K562 (cell line): ENCODE measurements around the gene NKX2-2. TPM values are rescaled to one million over a fixed set of nuclear protein-coding genes. Genes with fewer than 3 reads are reported as not detected.

ENCODE experiments used
- ATAC-seq: fragments of 200-7000 bp; cut with Tn5 transposase; 3 replicates; pipeline ENCODE4 v1.9.1; 2020; ENCODE audit warnings: moderate library complexity
- BruUV-seq: library from RNA; stranded (reverse); fragments of 400-500 nt; replicated peaks from 2 replicates; lab custom pipeline; 2021; lab: Mats Ljungman, UMichigan
- CTCF ChIA-PET: fragments of 300-600 bp; formaldehyde crosslinking; extraction: SDS; loops from one replicate; lab custom pipeline; 2021; ENCODE audit warnings: low intra/inter-chr PET ratio; lab: Yijun Ruan, JAX
- POLR2A ChIA-PET: fragments of 300-600, 350-650 bp; sonication (Branson Sonifier 250); formaldehyde crosslinking; extraction: SDS; loops from one replicate; lab custom pipeline; 2021; ENCODE audit warnings: antibody characterized with exemption, inconsistent platforms; lab: Yijun Ruan, JAX
- DNase-seq, 4 experiments: peaks; one replicate each; pipeline versions ENCODE4 v3.0.0 to v3.0.0-alpha.2; 2011 to 2018; ENCODE audit warnings: low spot score in 3 of 4, mixed read lengths in 3 of 4; ENCODE audit errors: extremely low read depth in 1 of 4
- FAIRE-seq: peaks from 2 replicates; lab custom pipeline; 2011; peaks lifted over from hg19 to GRCh38; lab: Jason Lieb, UNC
- H2AFZ ChIP-seq: 2 replicates; pipeline ENCODE4 v1.6.0; 2011; ENCODE audit warnings: low read depth, low read length, control low read depth, inconsistent platforms
- H3K27ac ChIP-seq: fragments of 200-600 bp; 3 replicates; pipeline ENCODE4 v1.8.0; 2011; ENCODE audit warnings: low read depth, mild to moderate bottlenecking, control low read depth, inconsistent platforms, low read length, moderate library complexity, mixed read lengths; ENCODE audit errors: extremely low read depth
- H3K27me3 ChIP-seq, 2 experiments: fragments of 300-600 bp in 1 of 2; 2 replicates in 1 of 2; 3 replicates in 1 of 2; pipeline versions ENCODE4 v1.6.0 to v1.8.0; 2011; ENCODE audit warnings: inconsistent platforms in 2 of 2, low read length in 2 of 2, mild to moderate bottlenecking in 1 of 2, mixed read lengths in 1 of 2, moderate library complexity in 1 of 2; ENCODE audit not compliant: control insufficient read depth in 2 of 2, insufficient read depth in 2 of 2
- H3K36me3 ChIP-seq: fragments of 300-600 bp; 3 replicates; pipeline ENCODE4 v1.8.0; 2011; ENCODE audit warnings: mild to moderate bottlenecking, low read length, inconsistent platforms; ENCODE audit not compliant: control insufficient read depth, insufficient read depth
- H3K4me1 ChIP-seq, 2 experiments: fragments of 200-600 bp in 1 of 2; replicated peaks in 1 of 2; 2 replicates in 1 of 2; 3 replicates in 1 of 2; pipeline versions ENCODE4 v1.5.1 to v1.8.0; 2011; ENCODE audit warnings: inconsistent platforms in 2 of 2, low read length in 2 of 2, mild to moderate bottlenecking in 1 of 2, mixed read lengths in 1 of 2, moderate library complexity in 1 of 2; ENCODE audit not compliant: control insufficient read depth in 2 of 2, insufficient read depth in 2 of 2
- H3K4me2 ChIP-seq: 2 replicates; pipeline ENCODE4 v1.6.1; 2011; ENCODE audit warnings: low read length, control low read depth, inconsistent platforms, mixed read lengths; ENCODE audit not compliant: insufficient read depth
- H3K4me3 ChIP-seq: fragments of 200-600 bp; sonication (generic), shearing (Covaris generic); 2 replicates; pipeline ENCODE4 v1.5.1; 2016; ENCODE audit warnings: control low read depth, inconsistent platforms
- H3K79me2 ChIP-seq: fragments of 200-600 bp; 3 replicates; pipeline ENCODE4 v1.8.0; 2011; ENCODE audit warnings: low read length, inconsistent platforms; ENCODE audit not compliant: control insufficient read depth, insufficient read depth
- H3K9ac ChIP-seq, 2 experiments: 2 replicates each; pipeline versions ENCODE4 v1.6.0 to v1.6.1; 2011; ENCODE audit warnings: low read depth in 2 of 2, low read length in 2 of 2, control low read depth in 1 of 2, inconsistent platforms in 1 of 2, mild to moderate bottlenecking in 1 of 2, mixed read lengths in 1 of 2; ENCODE audit not compliant: insufficient read depth in 1 of 2
- H3K9me1 ChIP-seq: one replicate; pipeline ENCODE4 v1.6.0; 2011; ENCODE audit warnings: inconsistent platforms, mild to moderate bottlenecking, low read length, moderate library complexity; ENCODE audit not compliant: control insufficient read depth, insufficient read depth
- H3K9me3 ChIP-seq: replicated peaks from 2 replicates; pipeline ENCODE4 v1.5.1; 2011; ENCODE audit warnings: low read depth, low read length, inconsistent platforms; ENCODE audit not compliant: control insufficient read depth, insufficient read depth
- H4K20me1 ChIP-seq: replicated peaks from 2 replicates; pipeline ENCODE4 v1.6.1; 2011; ENCODE audit warnings: low read length, inconsistent platforms, mixed read lengths; ENCODE audit not compliant: control insufficient read depth, insufficient read depth
- COPS2 ChIP-seq: fragments of 450-650 bp; conservative IDR thresholded peaks from 2 replicates; pipeline ENCODE4 v1.6.1; 2016; ENCODE audit warnings: mild to moderate bottlenecking, moderate library complexity
- HDAC1 ChIP-seq, 2 experiments: fragments of 450-650 bp; IDR thresholded peaks; 2 replicates each; pipeline ENCODE4 v1.6.1; 2016 to 2017; ENCODE audit warnings: inconsistent platforms in 1 of 2, mild to moderate bottlenecking in 1 of 2, moderate library complexity in 1 of 2
- ILK ChIP-seq: fragments of 450-650 bp; IDR thresholded peaks from 2 replicates; pipeline ENCODE4 v1.6.1; 2016; ENCODE audit warnings: missing genetic modification characterization, low read depth, mild to moderate bottlenecking, missing compliant biosample characterization, moderate library complexity, borderline replicate concordance
- MEF2D ChIP-seq: conservative IDR thresholded peaks from 2 replicates; pipeline ENCODE4 v1.6.1; 2016; ENCODE audit warnings: low read depth, missing genetic modification characterization, missing compliant biosample characterization
- NR3C1 ChIP-seq: sonication (generic); formaldehyde crosslinking; IDR thresholded peaks from 2 replicates; pipeline ENCODE4 v1.8.1; 2022; ENCODE audit warnings: missing genetic modification reagents
- PCBP2 ChIP-seq: fragments of 200-400 bp; formaldehyde crosslinking; IDR thresholded peaks from 2 replicates; pipeline ENCODE4 v1.6.1; 2018; ENCODE audit warnings: low read length, low read depth, mild to moderate bottlenecking, moderate library complexity; ENCODE audit not compliant: poor library complexity, severe bottlenecking
- RBM22 ChIP-seq: fragments of 200-400 bp; formaldehyde crosslinking; IDR thresholded peaks from 2 replicates; pipeline ENCODE4 v1.6.1; 2018; ENCODE audit warnings: low read length, low read depth; ENCODE audit not compliant: poor library complexity, severe bottlenecking
- SP1 ChIP-seq: sonication (generic); formaldehyde crosslinking; IDR thresholded peaks from 2 replicates; pipeline ENCODE4 v1.8.1; 2022; ENCODE audit warnings: mild to moderate bottlenecking, missing genetic modification reagents
- WGBS: fragments of 100-300 bp; shearing (Covaris generic); methylation state at CpG from one replicate; pipeline ENCODE4 v1.1.6; 2016; ENCODE audit warnings: low coverage, mixed read lengths; ENCODE audit not compliant: insufficient coverage; ENCODE audit errors: missing lambda C conversion rate; 5-methylcytosine and 5-hydroxymethylcytosine counted together
- in situ Hi-C: fragments of 300-500 bp; cut with MboI; formaldehyde crosslinking; loops from 4 replicates; pipeline ENCODE4 v1.15.0; 2018; ENCODE audit warnings: inconsistent platforms, mixed read lengths
- intact Hi-C: fragments of 100-400 bp; cut with micrococcal nuclease; formaldehyde crosslinking; loops from 2 replicates; pipeline ENCODE4 v1.14.2; 2022
- polyA plus RNA-seq, 8 experiments: library from polyadenylated mRNA; depleted of rRNA in 4 of 8; stranded (reverse) in 5 of 8; unstranded in 3 of 8; fragments of >200 nt; fragmentation: Nextera tagmentation in 2 of 8; fragmentation: Illumina TruSeq in 1 of 8; extraction: Ambion mirVana in 2 of 8; extraction: Trizol in 1 of 8; gene quantifications; 2 replicates each; pipeline versions ENCODE4 v1.2.1 to v1.2.3, GENCODE V29; 2011 to 2014; ENCODE audit warnings: inconsistent platforms in 1 of 8, missing spikeins in 1 of 8
- total RNA-seq, 7 experiments: library from RNA; depleted of rRNA in 6 of 7; stranded (reverse); fragments of >200 nt in 6 of 7; fragmentation: Illumina TruSeq in 2 of 7; extraction: Trizol in 2 of 7; gene quantifications; 2 replicates each; pipeline versions ENCODE4 v1.2.1 to v1.2.3, GENCODE V29; 2011 to 2021; ENCODE audit warnings: low replicate concordance in 1 of 7
- TF ChIP-seq, protein P1 (sequence below): fragments of 450-650 bp; IDR thresholded peaks from 2 replicates; pipeline ENCODE4 v1.6.1; 2016; ENCODE audit warnings: low read depth, mild to moderate bottlenecking, moderate library complexity
- TF ChIP-seq, protein P2 (sequence below), 3 experiments: fragments of 200-800 bp in 1 of 3; sonication (Bioruptor generic) in 1 of 3; sonication (generic) in 1 of 3; formaldehyde crosslinking in 1 of 3; IDR thresholded peaks; 2 replicates each; pipeline versions ENCODE4 v1.6.1 to v1.8.0; 2016 to 2022; ENCODE audit warnings: mild to moderate bottlenecking in 2 of 3, missing compliant biosample characterization in 2 of 3, missing genetic modification characterization in 2 of 3, missing genetic modification reagents in 1 of 3
- TF ChIP-seq, protein P3 (sequence below), 2 experiments: fragments of 450-650 bp in 1 of 2; sonication (generic) in 1 of 2; formaldehyde crosslinking in 1 of 2; IDR thresholded peaks; 2 replicates each; pipeline versions ENCODE4 v1.7.1 to v1.9.0; 2016 to 2022; ENCODE audit warnings: inconsistent platforms in 1 of 2, mild to moderate bottlenecking in 1 of 2, missing genetic modification reagents in 1 of 2

NKX2-2 gene
- total and polyA plus RNA-seq, 9 of the 15 experiments (the other 6 are each of a cell fraction or from before 2014, with no cell fraction given) = 0.04 TPM; not detected in 8

DNA sequence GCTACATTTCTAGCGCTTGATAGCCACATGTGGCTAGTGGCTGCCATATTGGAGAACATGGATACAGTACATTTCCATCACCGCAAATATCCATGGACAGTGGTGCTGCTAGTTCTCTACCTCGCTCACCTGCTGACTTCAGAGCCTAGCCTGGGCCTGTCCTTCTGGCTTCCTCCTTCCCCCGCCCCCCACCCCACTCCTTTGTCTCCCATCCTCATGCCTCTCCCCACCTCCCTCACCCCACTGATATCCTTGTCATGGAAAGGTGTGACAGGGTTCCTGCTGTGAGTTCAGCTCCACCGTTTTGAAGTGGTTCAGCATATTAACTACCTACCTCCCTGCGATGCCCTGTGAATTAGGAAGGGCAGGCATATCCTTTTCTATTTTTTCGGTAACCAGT lies 14.2 kb downstream of the NKX2-2 start:
- 20% methylated on average over 6 of the region's 7 CpGs for WGBS
- H3K4me2 ChIP-seq = no peak overlapping the region
- no peaks in the 10 kb centered on the region for H3K36me3 ChIP-seq
- no peaks in the 10 kb centered on the region for H3K79me2 ChIP-seq
- H3K4me1 ChIP-seq = no peaks in the 10 kb centered on the region
- POLR2A ChIA-PET = no interaction called here
- no peaks in the 10 kb centered on the region for H3K9me3 ChIP-seq
- no peak overlapping the region for H3K27ac ChIP-seq
- FAIRE-seq = no peak
- in situ Hi-C loops = loop anchor here (5.0 to 10.0 kb wide), 4 partner anchors 262 to 665 kb away; no protein-coding TSS in a partner anchor
- H2AFZ ChIP-seq = no peak overlapping the region
- H3K4me3 ChIP-seq = no peak overlapping the region
- no peaks in the 10 kb centered on the region; a peak in 1 of 5 replicates for H3K27me3 ChIP-seq
- CTCF ChIA-PET = no interaction called here
- H3K9ac ChIP-seq = no peak overlapping the region
- no peak for ATAC-seq
- 0 out of 2 replicates have a peak, but pooled peaks cover under 1% of the 10 kb centered on the region for H4K20me1 ChIP-seq
- BruUV-seq = no TSS peak
- H3K9me1 ChIP-seq = no peaks in the 10 kb centered on the region
- no peak for DNase-seq
- intact Hi-C loops = loop anchor here (10.0 kb wide), 1 partner anchor 665 kb away; no protein-coding TSS in a partner anchor
- TF ChIP-seq SP1 (CRISPR knock-in tag) (no peak), HDAC1 (IDR thresholded peaks at IDR 0.05) (no peak), NR3C1 (CRISPR knock-in tag) (no peak), MEF2D (no peak), PCBP2 (no peak), ILK (tag) (no peak), COPS2 (no peak), RBM22 (no peak)
- TF ChIP-seq, protein P1, sequence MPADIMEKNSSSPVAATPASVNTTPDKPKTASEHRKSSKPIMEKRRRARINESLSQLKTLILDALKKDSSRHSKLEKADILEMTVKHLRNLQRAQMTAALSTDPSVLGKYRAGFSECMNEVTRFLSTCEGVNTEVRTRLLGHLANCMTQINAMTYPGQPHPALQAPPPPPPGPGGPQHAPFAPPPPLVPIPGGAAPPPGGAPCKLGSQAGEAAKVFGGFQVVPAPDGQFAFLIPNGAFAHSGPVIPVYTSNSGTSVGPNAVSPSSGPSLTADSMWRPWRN = no peak
- TF ChIP-seq, protein P2, sequence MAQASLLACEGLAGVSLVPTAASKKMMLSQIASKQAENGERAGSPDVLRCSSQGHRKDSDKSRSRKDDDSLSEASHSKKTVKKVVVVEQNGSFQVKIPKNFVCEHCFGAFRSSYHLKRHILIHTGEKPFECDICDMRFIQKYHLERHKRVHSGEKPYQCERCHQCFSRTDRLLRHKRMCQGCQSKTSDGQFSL (CRISPR knock-in tag; IDR thresholded peaks at IDR 0.05) = no peak
- TF ChIP-seq, protein P2 (tag; IDR thresholded peaks at IDR 0.05) = no peak
- TF ChIP-seq, protein P3, sequence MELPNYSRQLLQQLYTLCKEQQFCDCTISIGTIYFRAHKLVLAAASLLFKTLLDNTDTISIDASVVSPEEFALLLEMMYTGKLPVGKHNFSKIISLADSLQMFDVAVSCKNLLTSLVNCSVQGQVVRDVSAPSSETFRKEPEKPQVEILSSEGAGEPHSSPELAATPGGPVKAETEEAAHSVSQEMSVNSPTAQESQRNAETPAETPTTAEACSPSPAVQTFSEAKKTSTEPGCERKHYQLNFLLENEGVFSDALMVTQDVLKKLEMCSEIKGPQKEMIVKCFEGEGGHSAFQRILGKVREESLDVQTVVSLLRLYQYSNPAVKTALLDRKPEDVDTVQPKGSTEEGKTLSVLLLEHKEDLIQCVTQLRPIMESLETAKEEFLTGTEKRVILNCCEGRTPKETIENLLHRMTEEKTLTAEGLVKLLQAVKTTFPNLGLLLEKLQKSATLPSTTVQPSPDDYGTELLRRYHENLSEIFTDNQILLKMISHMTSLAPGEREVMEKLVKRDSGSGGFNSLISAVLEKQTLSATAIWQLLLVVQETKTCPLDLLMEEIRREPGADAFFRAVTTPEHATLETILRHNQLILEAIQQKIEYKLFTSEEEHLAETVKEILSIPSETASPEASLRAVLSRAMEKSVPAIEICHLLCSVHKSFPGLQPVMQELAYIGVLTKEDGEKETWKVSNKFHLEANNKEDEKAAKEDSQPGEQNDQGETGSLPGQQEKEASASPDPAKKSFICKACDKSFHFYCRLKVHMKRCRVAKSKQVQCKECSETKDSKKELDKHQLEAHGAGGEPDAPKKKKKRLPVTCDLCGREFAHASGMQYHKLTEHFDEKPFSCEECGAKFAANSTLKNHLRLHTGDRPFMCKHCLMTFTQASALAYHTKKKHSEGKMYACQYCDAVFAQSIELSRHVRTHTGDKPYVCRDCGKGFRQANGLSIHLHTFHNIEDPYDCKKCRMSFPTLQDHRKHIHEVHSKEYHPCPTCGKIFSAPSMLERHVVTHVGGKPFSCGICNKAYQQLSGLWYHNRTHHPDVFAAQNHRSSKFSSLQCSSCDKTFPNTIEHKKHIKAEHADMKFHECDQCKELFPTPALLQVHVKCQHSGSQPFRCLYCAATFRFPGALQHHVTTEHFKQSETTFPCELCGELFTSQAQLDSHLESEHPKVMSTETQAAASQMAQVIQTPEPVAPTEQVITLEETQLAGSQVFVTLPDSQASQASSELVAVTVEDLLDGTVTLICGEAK (IDR thresholded peaks at IDR 0.05) = no peak
- TF ChIP-seq, protein P3 (CRISPR knock-in tag; IDR thresholded peaks at IDR 0.05) = no peak
